OCI-LY3 (cell line): Measurements from ENCODE around the gene SERGEF.
"Not testable (repeated sequence)": the region's sequence is repeated elsewhere in the genome, so short reads cannot be mapped to it uniquely, and the experiment has no call there.

Experiments used
- H2AFZ ChIP-seq: fragments of 200-600, 300-600 bp; shearing (Covaris generic); 2 replicates; pipeline ENCODE4 v1.6.0; 2014; ENCODE audit warnings: antibody characterized with exemption, low read depth, low read length
- H3K27ac ChIP-seq: fragments of 200-600, 300-600 bp; sonication (generic); 2 replicates; pipeline ENCODE4 v1.5.1; 2014; ENCODE audit warnings: mild to moderate bottlenecking, low read length, moderate library complexity, mixed read lengths
- H3K27me3 ChIP-seq: fragments of 200-600, 300-600 bp; sonication (generic); 2 replicates; pipeline ENCODE4 v1.6.1; 2014; ENCODE audit warnings: low read depth, low read length, mixed read lengths
- H3K36me3 ChIP-seq: fragments of 200-600, 300-600 bp; sonication (generic); replicated peaks from 2 replicates; pipeline ENCODE3; 2014; ENCODE audit warnings: low read depth, low read length, mixed read lengths
- H3K4me1 ChIP-seq: fragments of 300-600, 200-600 bp; sonication (generic); 2 replicates; pipeline ENCODE4 v1.6.1; 2014; ENCODE audit warnings: low read length, mixed read lengths
- H3K4me2 ChIP-seq: fragments of 200-600, 300-600 bp; sonication (generic); 2 replicates; pipeline ENCODE4 v1.6.1; 2014; ENCODE audit warnings: low read length, mixed read lengths
- H3K4me3 ChIP-seq: fragments of 300-600, 200-600 bp; sonication (generic); 2 replicates; pipeline ENCODE4 v1.5.1; 2014; ENCODE audit warnings: antibody characterized with exemption, mild to moderate bottlenecking, low read length, moderate library complexity
- H3K79me2 ChIP-seq: fragments of 300-600, 200-600 bp; shearing (Covaris generic); 2 replicates; pipeline ENCODE4 v1.6.1; 2014; ENCODE audit warnings: mild to moderate bottlenecking, low read length, mixed read lengths
- H3K9ac ChIP-seq: fragments of 300-600, 200-600 bp; shearing (Covaris generic); 2 replicates; pipeline ENCODE4 v1.6.0; 2014; ENCODE audit warnings: mild to moderate bottlenecking, low read length, moderate library complexity
- H3K9me3 ChIP-seq: fragments of 200-600, 300-600 bp; shearing (Covaris generic); 2 replicates; pipeline ENCODE4 v1.6.1; 2014; ENCODE audit warnings: low read length, mixed read lengths; ENCODE audit not compliant: insufficient read depth
- H4K20me1 ChIP-seq: fragments of 200-600, 300-600 bp; sonication (generic); 2 replicates; pipeline ENCODE4 v1.6.1; 2016; ENCODE audit warnings: low read length, mixed read lengths; ENCODE audit not compliant: insufficient read depth
- CTCF ChIP-seq: fragments of 200-600, 300-600 bp; sonication (generic); IDR thresholded peaks from 2 replicates; pipeline ENCODE4 v1.5.1; 2014; ENCODE audit warnings: antibody characterized with exemption, low read length, low read depth
- EZH2phosphoT487 ChIP-seq: fragments of 200-600 bp; shearing (Covaris generic); IDR thresholded peaks from 2 replicates; pipeline ENCODE4 v1.6.1; 2018; ENCODE audit warnings: antibody characterized with exemption, mixed run types, low read depth

The SERGEF gene

DNA sequence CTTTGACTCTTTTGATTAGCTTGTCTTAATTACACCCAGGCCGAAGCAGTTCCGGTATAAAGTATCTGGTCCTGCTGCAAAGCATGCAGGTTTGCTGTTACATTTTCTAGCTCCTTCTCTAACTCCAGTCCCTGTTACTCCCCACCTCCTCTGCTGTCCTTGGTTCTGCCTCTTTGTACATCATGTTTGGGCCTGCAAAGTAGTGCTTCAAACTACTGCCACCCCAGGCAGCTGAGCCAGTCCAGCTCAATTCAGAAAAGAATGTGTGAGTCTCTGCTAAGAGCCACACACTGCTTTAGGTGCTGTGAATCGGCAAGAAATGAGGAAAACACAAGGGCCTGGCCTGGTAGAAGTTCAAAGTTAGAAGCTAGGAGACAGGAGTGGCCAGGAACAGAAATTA, 136.0 kb downstream of the SERGEF start:
- Histone ChIP-seq H4K20me1 (no peaks in the 10 kb centered on the region), H3K4me2 (no peak overlapping the region), H3K9ac (no peak overlapping the region), H3K4me3 (no peak overlapping the region), H3K9me3 (no peaks in the 10 kb centered on the region), H3K27ac (no peak overlapping the region), H3K4me1 (peaks cover 15% of the 10 kb centered on the region), H3K36me3 (no peaks in the 10 kb centered on the region), H2AFZ (no peak overlapping the region), H3K27me3 (no peaks in the 10 kb centered on the region), H3K79me2 (no peaks in the 10 kb centered on the region)
- TF ChIP-seq EZH2phosphoT487 (no peak), CTCF (no peak)

- H4K20me1 ChIP-seq: no peaks in the 10 kb centered on the region; the same call in 1 of the 2 replicates
- no peak for TF ChIP-seq EZH2phosphoT487
- no peak for TF ChIP-seq CTCF
- no peaks in the 10 kb centered on the region for H3K27me3 ChIP-seq
- H2AFZ ChIP-seq: no peak overlapping the region
- no peaks in the 10 kb centered on the region for H3K9me3 ChIP-seq
- H3K9ac ChIP-seq: no peak overlapping the region
- H3K4me2 ChIP-seq: no peak overlapping the region
- H3K4me3 ChIP-seq: no peak overlapping the region
- no peak overlapping the region for H3K27ac ChIP-seq
- H3K79me2 ChIP-seq: no peaks in the 10 kb centered on the region
- H3K4me1 ChIP-seq: peaks cover 15% of the 10 kb centered on the region
- H3K36me3 ChIP-seq: no peaks in the 10 kb centered on the region
Observed at GRCh38 chr11:17875891-17876290, 137.0 kb downstream of the SERGEF start.

- H3K9me3 ChIP-seq: no peaks in the 10 kb centered on the region
- H3K27ac ChIP-seq: no peak overlapping the region
- no peaks in the 10 kb centered on the region for H3K36me3 ChIP-seq
- H3K4me2 ChIP-seq: no peak overlapping the region
- no peaks in the 10 kb centered on the region for H3K79me2 ChIP-seq
- H3K9ac ChIP-seq: no peak overlapping the region
- no peak for TF ChIP-seq CTCF
- TF ChIP-seq EZH2phosphoT487: no peak
- H3K27me3 ChIP-seq: no peaks in the 10 kb centered on the region
- H4K20me1 ChIP-seq: no peaks in the 10 kb centered on the region; the same call in 1 of the 2 replicates
- no peak overlapping the region for H2AFZ ChIP-seq
- H3K4me3 ChIP-seq: no peak overlapping the region
- H3K4me1 ChIP-seq: peaks cover 15% of the 10 kb centered on the region
Observed at GRCh38 chr11:17873586-17873985, 139.3 kb downstream of the SERGEF start.

DNA sequence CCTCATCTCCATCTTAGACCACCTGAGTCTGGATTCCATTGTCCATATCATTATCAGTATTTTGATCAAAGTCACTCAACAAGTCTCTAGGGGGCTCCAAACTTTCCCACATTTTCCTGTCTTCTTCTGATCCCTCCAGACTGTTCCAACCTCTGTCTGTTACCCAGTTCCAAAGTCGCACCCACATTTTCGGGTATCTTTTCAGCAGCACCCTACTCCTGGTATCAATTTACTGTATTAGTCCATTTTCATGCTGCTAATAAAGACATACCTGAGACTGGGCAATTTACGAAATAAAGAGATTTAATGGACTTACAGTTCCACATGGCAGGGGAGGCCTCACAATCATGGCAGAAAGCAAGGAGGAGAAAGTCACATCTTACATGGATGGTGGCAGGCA, 144.4 kb downstream of the SERGEF start:
- H3K36me3 ChIP-seq, H3K4me1 ChIP-seq, H3K27ac ChIP-seq, H3K9ac ChIP-seq, H3K27me3 ChIP-seq, H3K4me3 ChIP-seq, H3K9me3 ChIP-seq, H4K20me1 ChIP-seq, H2AFZ ChIP-seq, H3K4me2 ChIP-seq, H3K79me2 ChIP-seq: not testable (repeated sequence)

DNA sequence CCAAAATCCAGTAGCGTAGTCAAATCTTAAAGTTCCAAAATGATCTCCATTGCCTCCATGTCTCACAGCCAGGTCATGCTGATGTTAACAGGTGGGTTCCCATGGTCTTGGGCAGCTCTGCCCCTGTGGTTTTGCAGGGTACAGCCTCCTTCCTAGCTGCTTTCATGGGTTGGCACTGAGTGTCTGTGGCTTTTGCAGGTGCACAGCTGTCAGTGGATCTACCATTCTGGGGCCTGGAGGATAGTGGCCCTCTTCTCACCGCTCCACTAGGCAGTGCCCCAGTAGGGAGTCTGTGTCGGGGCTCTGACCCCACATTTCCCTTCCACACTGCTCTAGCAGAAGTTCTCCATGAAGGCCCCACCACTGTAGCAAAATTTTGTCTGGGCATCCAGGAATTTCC, 145.5 kb downstream of the SERGEF start:
- no peak for TF ChIP-seq CTCF
- no peak for TF ChIP-seq EZH2phosphoT487
- Histone ChIP-seq H3K9ac (no peak overlapping the region), H3K4me1 (no peaks in the 10 kb centered on the region), H2AFZ (no peak overlapping the region), H4K20me1 (no peaks in the 10 kb centered on the region; the same call in 1 of the 2 replicates), H3K79me2 (no peaks in the 10 kb centered on the region), H3K36me3 (no peaks in the 10 kb centered on the region), H3K4me2 (no peak overlapping the region), H3K27me3 (no peaks in the 10 kb centered on the region), H3K9me3 (no peaks in the 10 kb centered on the region), H3K27ac (no peak overlapping the region), H3K4me3 (no peak overlapping the region)
